CD4-positive, alpha-beta T cell (primary cell): ENCODE data around the gene SORCS2. TPM values are rescaled to one million over a fixed set of nuclear protein-coding genes. Genes with fewer than 3 reads are reported as not detected.

Experiments
- ATAC-seq: fragments of 200-7000 bp; cut with Tn5 transposase; one replicate; pipeline ENCODE4 v1.10.0; 2022; ENCODE audit warnings: mild to moderate bottlenecking; ENCODE audit not compliant: poor library complexity
- CTCF ChIA-PET: fragments of 350-600 bp; sonication (Branson Sonifier 250); formaldehyde crosslinking; loops from one replicate; lab custom pipeline; 2021; ENCODE audit warnings: antibody characterized with exemption, inconsistent platforms; lab: Charles Lee
- POLR2A ChIA-PET: fragments of 350-600 bp; sonication (Branson Sonifier 250); formaldehyde crosslinking; loops from one replicate; lab custom pipeline; 2021; ENCODE audit warnings: antibody characterized with exemption, inconsistent platforms; lab: Charles Lee
- DNase-seq, 14 experiments: peaks; one replicate each; pipeline ENCODE4 v3.0.0-alpha.2; 2013 to 2020; ENCODE audit warnings: mixed read lengths in 2 of 14
- H3K27ac ChIP-seq, 2 donors: one replicate each; pipeline versions ENCODE4 v1.5.1 to v1.7.0; 2013; ENCODE audit warnings: low read length in 2 of 2, low read depth in 1 of 2, mild to moderate bottlenecking in 1 of 2
- H3K27me3 ChIP-seq, 2 experiments: 1 replicate in 1 of 2; 2 replicates in 1 of 2; pipeline versions ENCODE4 v1.6.1 to v1.7.0; 2013; ENCODE audit warnings: low read length in 2 of 2, control low read depth in 1 of 2, mild to moderate bottlenecking in 1 of 2, moderate library complexity in 1 of 2; ENCODE audit not compliant: insufficient read depth in 2 of 2, control insufficient read depth in 1 of 2
- H3K36me3 ChIP-seq: one replicate; pipeline ENCODE4 v1.6.1; 2013; ENCODE audit warnings: low read length, control low read depth; ENCODE audit not compliant: insufficient read depth
- H3K4me1 ChIP-seq: one replicate; pipeline ENCODE4 v1.6.1; 2013; ENCODE audit warnings: low read length, control low read depth; ENCODE audit not compliant: insufficient read depth
- H3K4me3 ChIP-seq: one replicate; pipeline ENCODE4 v1.5.1; 2013; ENCODE audit warnings: mild to moderate bottlenecking, low read length, moderate library complexity
- H3K9me3 ChIP-seq, 2 experiments: 1 replicate in 1 of 2; 2 replicates in 1 of 2; pipeline versions ENCODE4 v1.6.1 to v1.7.0; 2013; ENCODE audit warnings: low read length in 2 of 2, mild to moderate bottlenecking in 2 of 2, control low read depth in 1 of 2, moderate library complexity in 1 of 2; ENCODE audit not compliant: control insufficient read depth in 1 of 2, insufficient read depth in 1 of 2
- H3K27ac Mint-ChIP-seq: one replicate; pipeline ENCODE4 v1.8.0; 2020; ENCODE audit warnings: mixed read lengths
- H3K27me3 Mint-ChIP-seq: one replicate; pipeline ENCODE4 v1.8.0; 2021; ENCODE audit warnings: mixed read lengths
- H3K36me3 Mint-ChIP-seq: one replicate; pipeline ENCODE4 v1.8.0; 2021; ENCODE audit warnings: low read depth, mixed read lengths
- H3K4me1 Mint-ChIP-seq: one replicate; pipeline ENCODE4 v1.8.0; 2021; ENCODE audit warnings: low read depth, mixed read lengths
- H3K4me3 Mint-ChIP-seq: one replicate; pipeline ENCODE4 v1.8.0; 2020; ENCODE audit warnings: mild to moderate bottlenecking, mixed read lengths
- H3K9me3 Mint-ChIP-seq: one replicate; pipeline ENCODE4 v1.8.0; 2020; ENCODE audit warnings: mixed read lengths
- CTCF ChIP-seq: fragments of 200-600 bp; IDR thresholded peaks from one replicate; pipeline ENCODE4 v1.8.0; 2022; ENCODE audit warnings: antibody characterized with exemption, mild to moderate bottlenecking
- intact Hi-C, 2 experiments: fragments of 100-400 bp; cut with DNase I in 1 of 2; cut with micrococcal nuclease in 1 of 2; formaldehyde crosslinking; loops; one replicate each; pipeline versions ENCODE4 v1.15.1 to v1.9.0; 2023 to 2025; cut with DNase I, micrococcal nuclease
- total RNA-seq, 174 experiments: library from RNA in 2 of 174; stranded (reverse) in 2 of 174; gene quantifications; one replicate each; pipeline ENCODE4 v1.2.3 and lab custom pipeline; 2021 to 2026

SORCS2 gene
- total RNA-seq, 2 experiments from 2014 or later = not detected

GRCh38 chr4:7697821-7698220, 505.5 kb downstream of the SORCS2 start:
- H3K27ac Mint-ChIP-seq = no peak overlapping the region
- POLR2A ChIA-PET = no interaction called here
- H3K36me3 ChIP-seq = no peaks in the 10 kb centered on the region
- no peak overlapping the region for H3K4me3 Mint-ChIP-seq
- no peak for DNase-seq
- no peaks in the 10 kb centered on the region for H3K9me3 ChIP-seq
- no peaks in the 10 kb centered on the region for H3K36me3 Mint-ChIP-seq
- no peaks in the 10 kb centered on the region for H3K9me3 Mint-ChIP-seq
- intact Hi-C loops = no loop called here
- H3K27ac ChIP-seq = no peak overlapping the region
- H3K27me3 ChIP-seq = peaks cover 4% of the 10 kb centered on the region in 2 experiments
- no peaks in the 10 kb centered on the region for H3K4me1 ChIP-seq
- no peak overlapping the region for H3K4me3 ChIP-seq
- peaks cover 14% of the 10 kb centered on the region for H3K27me3 Mint-ChIP-seq
- no peak for TF ChIP-seq CTCF
- no peaks in the 10 kb centered on the region for H3K4me1 Mint-ChIP-seq
- CTCF ChIA-PET = interaction anchor here (1.4 kb wide), 1 partner anchor 104 kb away, joined by 3 read pairs; no protein-coding TSS in a partner anchor
- ATAC-seq = no peak

- Histone ChIP-seq H3K9me3 (no peaks in the 10 kb centered on the region), H3K4me1 (no peaks in the 10 kb centered on the region), H3K27ac (no peak overlapping the region), H3K4me3 (no peak overlapping the region), H3K27me3 (peaks cover 4% of the 10 kb centered on the region in 2 experiments), H3K36me3 (no peaks in the 10 kb centered on the region)
- intact Hi-C loops = no loop called here
- no peak for DNase-seq
- Mint-ChIP-seq H3K4me3 (no peak overlapping the region), H3K9me3 (no peaks in the 10 kb centered on the region), H3K36me3 (no peaks in the 10 kb centered on the region), H3K4me1 (no peaks in the 10 kb centered on the region), H3K27ac (no peak overlapping the region), H3K27me3 (peaks cover 14% of the 10 kb centered on the region)
- ChIA-PET POLR2A (no interaction called here), CTCF (interaction anchor here (1.4 kb wide), 1 partner anchor 104 kb away, joined by 3 read pairs; no protein-coding TSS in a partner anchor)
- TF ChIP-seq CTCF = no peak
- no peak for ATAC-seq
Measured at GRCh38 chr4:7698584-7698983, 506.2 kb downstream of the SORCS2 start.

DNA sequence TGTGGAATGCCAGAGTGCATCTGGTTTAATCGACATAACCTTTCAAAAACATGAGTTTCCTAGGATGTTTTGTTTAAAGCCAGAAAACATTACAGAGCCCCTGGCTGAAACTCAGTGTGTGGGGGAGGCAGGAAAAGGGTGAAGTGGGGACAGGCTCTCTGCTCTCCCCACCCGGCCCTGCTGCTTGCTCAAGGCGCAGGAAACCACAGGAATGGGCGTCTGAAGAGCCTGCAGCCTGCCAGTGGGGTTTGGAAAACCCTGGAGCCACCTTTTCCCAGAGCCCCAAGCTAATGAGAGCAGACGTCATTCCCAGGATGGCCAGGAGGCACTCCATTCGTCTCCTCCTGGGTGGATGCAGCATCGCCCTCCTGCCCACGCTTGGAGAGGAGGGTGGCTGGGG, 506.7 kb downstream of the SORCS2 start:
- Mint-ChIP-seq H3K27ac (no peak overlapping the region), H3K4me3 (no peak overlapping the region), H3K9me3 (no peaks in the 10 kb centered on the region), H3K36me3 (no peaks in the 10 kb centered on the region), H3K4me1 (no peaks in the 10 kb centered on the region), H3K27me3 (peaks cover 14% of the 10 kb centered on the region)
- TF ChIP-seq CTCF = no peak
- Histone ChIP-seq H3K27ac (no peak overlapping the region), H3K9me3 (peaks cover 0 to under 1% of the 10 kb centered on the region in 2 experiments), H3K36me3 (no peaks in the 10 kb centered on the region), H3K4me1 (no peaks in the 10 kb centered on the region), H3K4me3 (no peak overlapping the region), H3K27me3 (peaks cover 4% of the 10 kb centered on the region in 2 experiments)
- intact Hi-C loops = no loop called here
- CTCF ChIA-PET = no interaction called here
- POLR2A ChIA-PET = no interaction called here
- DNase-seq = no peak
- no peak for ATAC-seq
